HG02973 (cell line): Measurements from ENCODE around the gene DNAH11.
"Not testable (repeated sequence)": the region's sequence is repeated elsewhere in the genome, so short reads cannot be mapped to it uniquely, and the experiment has no call there.

Source experiments
- ATAC-seq: cut with Tn5 transposase; IDR thresholded peaks from one replicate; pipeline ENCODE4 v1.9.1; 2021; ENCODE audit warnings: moderate library complexity; ENCODE audit not compliant: unreplicated experiment

The DNAH11 gene

GRCh38 chr7:21920936-21921335, 378.1 kb downstream of the DNAH11 start:
- no peak for ATAC-seq

- no peak for ATAC-seq
These were observed 379.8 kb downstream of the DNAH11 start for GRCh38 chr7:21922605-21923004.

- ATAC-seq = no peak
These were observed 380.8 kb downstream of the DNAH11 start for GRCh38 chr7:21923658-21924057.

- no peak for ATAC-seq
These were observed 383.6 kb downstream of the DNAH11 start for GRCh38 chr7:21926448-21926847.

GRCh38 chr7:21927693-21928092, 384.9 kb downstream of the DNAH11 start:
- ATAC-seq = no peak

GRCh38 chr7:21933293-21933692, 390.5 kb downstream of the DNAH11 start:
- not testable (repeated sequence) for ATAC-seq

- ATAC-seq = no peak
These were observed 392.0 kb downstream of the DNAH11 start for GRCh38 chr7:21934808-21935207.

- no peak for ATAC-seq
These were observed 395.6 kb downstream of the DNAH11 start for GRCh38 chr7:21938463-21938862.

GRCh38 chr7:21939136-21939857, 396.5 kb downstream of the DNAH11 start:
- peak; percentile 77 for ATAC-seq

- ATAC-seq = no peak
These were observed 397.1 kb downstream of the DNAH11 start for GRCh38 chr7:21939858-21940372.

GRCh38 chr7:21941611-21942141, 398.8 kb downstream of the DNAH11 start:
- ATAC-seq = peak; percentile 15

- ATAC-seq = no peak
These were observed 400.1 kb downstream of the DNAH11 start for GRCh38 chr7:21942955-21943354.

GRCh38 chr7:21943436-21943835, 400.6 kb downstream of the DNAH11 start:
- no peak for ATAC-seq

GRCh38 chr7:21944616-21945453, 402.0 kb downstream of the DNAH11 start:
- no peak for ATAC-seq

GRCh38 chr7:21945454-21946221, 402.8 kb downstream of the DNAH11 start, which contains the start of gene CDCA7L:
CDCA7L (minus strand) TSS chr7:21945899; CDS start chr7:21945804, 95 bp downstream.
- ATAC-seq = peak; percentile 77

GRCh38 chr7:21946222-21946709, 403.4 kb downstream of the DNAH11 start:
- ATAC-seq = no peak

- no peak for ATAC-seq
These were observed 404.2 kb downstream of the DNAH11 start for GRCh38 chr7:21947056-21947455.

GRCh38 chr7:21947946-21948345, 405.1 kb downstream of the DNAH11 start:
- no peak for ATAC-seq

- ATAC-seq = no peak
These were observed 405.5 kb downstream of the DNAH11 start for GRCh38 chr7:21948364-21948763.

- no peak for ATAC-seq
These were observed 406.2 kb downstream of the DNAH11 start for GRCh38 chr7:21948887-21949540.
